ENCODE data around the gene ZMAT5.
"Not testable (repeated sequence)": the region's sequence is repeated elsewhere in the genome, so short reads cannot be mapped to it uniquely, and the experiment has no call there.

Gene ZMAT5

GRCh38 chr22:29754658-29755395, 12.0 kb downstream of the ZMAT5 start:
- not testable (repeated sequence) for DNase-seq (ENCODE audit: low spot score); H3K27me3 Mint-ChIP-seq (ENCODE audit: low read depth); H3K9me3 Mint-ChIP-seq; H3K36me3 Mint-ChIP-seq (ENCODE audit: low read depth); H3K4me3 Mint-ChIP-seq; H3K27ac Mint-ChIP-seq
- H3K4me1 Mint-ChIP-seq (ENCODE audit: low read depth) = peaks cover 12% of the 10 kb centered on the region

GRCh38 chr22:29753808-29754657, 12.8 kb downstream of the ZMAT5 start:
- Mint-ChIP-seq H3K27me3 (ENCODE audit: low read depth) (no peaks in the 10 kb centered on the region), H3K36me3 (ENCODE audit: low read depth) (peaks cover 8% of the 10 kb centered on the region), H3K4me1 (ENCODE audit: low read depth) (peaks cover 12% of the 10 kb centered on the region), H3K27ac (no peak overlapping the region), H3K4me3 (no peak overlapping the region), H3K9me3 (no peaks in the 10 kb centered on the region)
- no peak for DNase-seq (ENCODE audit: low spot score)

GRCh38 chr22:29751669-29752068, 15.1 kb downstream of the ZMAT5 start:
- Mint-ChIP-seq H3K27me3 (ENCODE audit: low read depth) (no peaks in the 10 kb centered on the region), H3K9me3 (no peaks in the 10 kb centered on the region), H3K4me1 (ENCODE audit: low read depth) (peaks cover 12% of the 10 kb centered on the region), H3K4me3 (no peak overlapping the region), H3K27ac (peak overlapping the region; percentile 83), H3K36me3 (ENCODE audit: low read depth) (peaks cover 12% of the 10 kb centered on the region)
- no peak for DNase-seq (ENCODE audit: low spot score)

GRCh38 chr22:29750559-29751538, 16.0 kb downstream of the ZMAT5 start:
- Mint-ChIP-seq H3K4me3 (no peak overlapping the region), H3K9me3 (no peaks in the 10 kb centered on the region), H3K4me1 (ENCODE audit: low read depth) (peaks cover 12% of the 10 kb centered on the region), H3K36me3 (ENCODE audit: low read depth) (peaks cover 12% of the 10 kb centered on the region), H3K27me3 (ENCODE audit: low read depth) (no peaks in the 10 kb centered on the region), H3K27ac (peak overlapping the region; percentile 83)
- DNase-seq (ENCODE audit: low spot score) = peak; percentile 10

GRCh38 chr22:29750029-29750428, 16.8 kb downstream of the ZMAT5 start:
- H3K27ac Mint-ChIP-seq = peak overlapping the region; percentile 83
- H3K36me3 Mint-ChIP-seq (ENCODE audit: low read depth) = peaks cover 15% of the 10 kb centered on the region
- H3K27me3 Mint-ChIP-seq (ENCODE audit: low read depth) = no peaks in the 10 kb centered on the region
- no peak for DNase-seq (ENCODE audit: low spot score)
- peaks cover 12% of the 10 kb centered on the region for H3K4me1 Mint-ChIP-seq (ENCODE audit: low read depth)
- H3K4me3 Mint-ChIP-seq = no peak overlapping the region
- no peaks in the 10 kb centered on the region for H3K9me3 Mint-ChIP-seq

GRCh38 chr22:29748248-29748893, 18.4 kb downstream of the ZMAT5 start:
- Mint-ChIP-seq H3K27me3 (ENCODE audit: low read depth) (no peaks in the 10 kb centered on the region), H3K9me3 (no peaks in the 10 kb centered on the region), H3K27ac (no peak overlapping the region), H3K36me3 (ENCODE audit: low read depth) (peaks cover 15% of the 10 kb centered on the region), H3K4me3 (no peak overlapping the region), H3K4me1 (ENCODE audit: low read depth) (peaks cover 12% of the 10 kb centered on the region)
- no peak for DNase-seq (ENCODE audit: low spot score)

GRCh38 chr22:29747832-29748231, 19.0 kb downstream of the ZMAT5 start:
- Mint-ChIP-seq H3K36me3 (ENCODE audit: low read depth) (peaks cover 17% of the 10 kb centered on the region), H3K27me3 (ENCODE audit: low read depth) (no peaks in the 10 kb centered on the region), H3K4me1 (ENCODE audit: low read depth) (peaks cover 12% of the 10 kb centered on the region), H3K9me3 (no peaks in the 10 kb centered on the region), H3K4me3 (no peak overlapping the region), H3K27ac (no peak overlapping the region)
- no peak for DNase-seq (ENCODE audit: low spot score)

- no peak for DNase-seq (ENCODE audit: low spot score)
- Mint-ChIP-seq H3K9me3 (no peaks in the 10 kb centered on the region), H3K27me3 (ENCODE audit: low read depth) (no peaks in the 10 kb centered on the region), H3K36me3 (ENCODE audit: low read depth) (peaks cover 12% of the 10 kb centered on the region), H3K27ac (no peak overlapping the region), H3K4me3 (no peak overlapping the region), H3K4me1 (ENCODE audit: low read depth) (no peaks in the 10 kb centered on the region)
Measured at GRCh38 chr22:29744902-29745301, 21.9 kb downstream of the ZMAT5 start.

- Mint-ChIP-seq H3K4me1 (ENCODE audit: low read depth) (no peaks in the 10 kb centered on the region), H3K9me3 (no peaks in the 10 kb centered on the region), H3K36me3 (ENCODE audit: low read depth) (peaks cover 8% of the 10 kb centered on the region), H3K4me3 (no peak overlapping the region), H3K27ac (no peak overlapping the region), H3K27me3 (ENCODE audit: low read depth) (no peaks in the 10 kb centered on the region)
- no peak for DNase-seq (ENCODE audit: low spot score)
Measured at GRCh38 chr22:29742326-29742725, 24.5 kb downstream of the ZMAT5 start.

GRCh38 chr22:29741926-29742325, 24.9 kb downstream of the ZMAT5 start:
- Mint-ChIP-seq H3K9me3 (no peaks in the 10 kb centered on the region), H3K4me3 (no peak overlapping the region), H3K4me1 (ENCODE audit: low read depth) (no peaks in the 10 kb centered on the region), H3K27ac (no peak overlapping the region), H3K36me3 (ENCODE audit: low read depth) (peaks cover 8% of the 10 kb centered on the region), H3K27me3 (ENCODE audit: low read depth) (no peaks in the 10 kb centered on the region)
- no peak for DNase-seq (ENCODE audit: low spot score)

- H3K4me3 Mint-ChIP-seq = no peak overlapping the region
- H3K27me3 Mint-ChIP-seq (ENCODE audit: low read depth) = no peaks in the 10 kb centered on the region
- H3K36me3 Mint-ChIP-seq (ENCODE audit: low read depth) = peaks cover 4% of the 10 kb centered on the region
- DNase-seq (ENCODE audit: low spot score) = no peak
- no peak overlapping the region for H3K27ac Mint-ChIP-seq
- H3K4me1 Mint-ChIP-seq (ENCODE audit: low read depth) = no peaks in the 10 kb centered on the region
- no peaks in the 10 kb centered on the region for H3K9me3 Mint-ChIP-seq
Measured at GRCh38 chr22:29740216-29740615, 26.6 kb downstream of the ZMAT5 start.

GRCh38 chr22:29739346-29739875, 27.4 kb downstream of the ZMAT5 start:
- peaks cover 4% of the 10 kb centered on the region for H3K36me3 Mint-ChIP-seq (ENCODE audit: low read depth)

More at GRCh38 chr22:29739346-29739875, 27.4 kb downstream of the ZMAT5 start:
- no peak overlapping the region for H3K4me3 Mint-ChIP-seq
- no peaks in the 10 kb centered on the region for H3K4me1 Mint-ChIP-seq (ENCODE audit: low read depth)
- no peaks in the 10 kb centered on the region for H3K27me3 Mint-ChIP-seq (ENCODE audit: low read depth)
- no peaks in the 10 kb centered on the region for H3K9me3 Mint-ChIP-seq
- no peak for DNase-seq (ENCODE audit: low spot score)
- no peak overlapping the region for H3K27ac Mint-ChIP-seq
